Kidney (tissue), 14 donors: ENCODE measurements around the gene MSI2. TPM values are rescaled to one million over a fixed set of nuclear protein-coding genes. Genes with fewer than 3 reads are reported as not detected.

Experiments used
- DNase-seq, 5 donors: peaks; one replicate each; pipeline ENCODE4 v3.0.0-alpha.2; 2013 to 2020
- FAIRE-seq: peaks from 2 replicates; lab custom pipeline; 2012; peaks lifted over from hg19 to GRCh38; lab: Jason Lieb, UNC
- H3K27ac ChIP-seq, 2 donors: one replicate each; pipeline ENCODE4 v1.7.0; 2013; ENCODE audit warnings: low read depth in 2 of 2, low read length in 2 of 2, inconsistent platforms in 1 of 2
- H3K27me3 ChIP-seq: one replicate; pipeline ENCODE4 v1.7.1; 2013; ENCODE audit warnings: low read length, inconsistent platforms; ENCODE audit not compliant: control insufficient read depth, insufficient read depth
- H3K36me3 ChIP-seq, 3 donors: one replicate each; pipeline versions ENCODE4 v1.7.0 to v1.7.1; 2013; ENCODE audit warnings: low read length in 3 of 3, control low read depth in 1 of 3, inconsistent platforms in 1 of 3; ENCODE audit not compliant: insufficient read depth in 3 of 3, control insufficient read depth in 2 of 3
- H3K4me1 ChIP-seq, 3 donors: one replicate each; pipeline versions ENCODE4 v1.7.0 to v1.7.1; 2013; ENCODE audit warnings: low read length in 3 of 3, inconsistent platforms in 1 of 3, low read depth in 1 of 3; ENCODE audit not compliant: control insufficient read depth in 2 of 3, insufficient read depth in 2 of 3
- H3K4me3 ChIP-seq, 3 donors: one replicate each; pipeline versions ENCODE4 v1.7.0 to v1.8.1; 2013; ENCODE audit warnings: low read length in 3 of 3, control low read depth in 1 of 3, inconsistent platforms in 1 of 3
- H3K9ac ChIP-seq, 3 donors: one replicate each; pipeline versions ENCODE4 v1.7.0 to v1.7.1; 2013; ENCODE audit warnings: low read length in 3 of 3, control low read depth in 1 of 3, inconsistent platforms in 1 of 3
- H3K9me3 ChIP-seq, 3 donors: one replicate each; pipeline versions ENCODE4 v1.7.0 to v1.7.1; 2013; ENCODE audit warnings: low read length in 3 of 3, control low read depth in 1 of 3, inconsistent platforms in 1 of 3; ENCODE audit not compliant: control insufficient read depth in 2 of 3, insufficient read depth in 1 of 3
- CTCF ChIP-seq: IDR thresholded peaks from 3 replicates; pipeline ENCODE4 v1.5.1; 2012; ENCODE audit warnings: mild to moderate bottlenecking, moderate library complexity, borderline replicate concordance; ENCODE audit not compliant: insufficient read depth; ENCODE audit errors: extremely low read depth
- intact Hi-C: fragments of 100-400 bp; cut with DNase I; formaldehyde crosslinking; loops from one replicate; pipeline ENCODE4 v1.11.1; 2022
- polyA plus RNA-seq: library from polyadenylated mRNA; stranded (reverse); fragments of 350-450 nt; fragmentation: Illumina TruSeq; extraction: RNeasy Lipid Tissue Mini Kit (QIAGEN cat#74804); gene quantifications from one replicate; pipeline ENCODE4 v1.2.3, GENCODE V29; 2014; ENCODE audit warnings: low read depth, low replicate concordance; ENCODE audit not compliant: insufficient read depth
- total RNA-seq: library from RNA; stranded (reverse); fragmentation: NEBNext Ultra II Directional; extraction: Animal tissue kit (Norgen Biotek cat#: 25700); gene quantifications from one replicate; pipeline ENCODE4 v1.2.1, GENCODE V29; 2021
- donor health status: control.
- donor health status: control.
- donor health status: control.
- donor health status: control.
- donor health status: control.
- donor health status: DM: yes; HTN: yes; CAD: no.
- donor health status: Normal renal cell carcinoma (clear cell type).

MSI2 gene
- total and polyA plus RNA-seq, 2 donors from 2014 or later: 69.2 to 151 TPM

DNA sequence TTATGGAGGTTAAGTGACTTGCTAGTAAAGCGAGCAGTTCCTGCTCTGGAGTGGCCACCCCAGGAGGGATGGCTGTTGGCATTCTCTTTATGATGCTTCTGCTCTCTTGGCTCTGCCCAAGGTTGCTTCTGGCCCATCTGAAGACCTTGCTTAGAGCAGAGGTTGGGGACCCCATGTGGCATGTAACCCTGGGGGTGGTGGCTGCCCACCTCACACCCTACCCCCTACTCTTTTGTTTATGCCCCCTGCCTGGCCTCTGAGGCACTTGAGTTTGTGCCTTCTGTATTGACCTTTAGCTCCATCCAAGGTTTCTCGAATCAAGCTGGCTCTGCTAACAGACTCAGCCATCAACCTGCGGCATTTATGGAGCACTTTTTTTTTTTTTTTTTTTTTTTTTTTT is 214.6 kb downstream of the MSI2 start:
- H3K36me3 ChIP-seq: no peaks in the 10 kb centered on the region
- no peak overlapping the region for H3K4me3 ChIP-seq

DNA sequence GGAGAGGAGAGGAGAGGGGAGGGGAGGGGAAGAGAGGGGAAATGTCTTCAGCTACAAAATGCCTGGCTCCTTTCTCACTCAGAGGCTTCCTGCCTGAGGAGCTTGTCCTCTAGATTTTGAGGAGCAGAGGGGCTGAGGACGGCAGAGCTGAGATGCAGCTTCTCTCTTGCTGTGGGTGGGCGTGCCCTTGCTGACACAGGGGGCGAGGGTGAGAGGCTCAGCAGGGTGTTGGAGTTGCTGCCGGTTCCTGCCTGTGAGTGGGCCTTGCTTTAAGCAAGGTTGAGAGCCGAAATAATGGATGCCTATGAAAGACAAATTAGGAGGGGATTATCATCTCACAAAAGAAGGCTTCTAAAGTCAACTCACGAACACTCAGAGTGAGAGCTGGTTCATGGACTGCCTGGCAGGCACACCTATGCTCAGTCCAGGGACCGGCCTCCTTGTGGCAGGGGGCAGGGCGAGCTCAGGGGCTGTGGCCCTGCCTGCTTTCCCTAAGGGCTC is 215.6 kb downstream of the MSI2 start:
- FAIRE-seq: no peak
- intact Hi-C loops: no loop called here
- H3K27ac ChIP-seq: peak overlapping the region; percentile 34 to 55

More for the DNA sequence above, 214.6 kb downstream of the MSI2 start:
- no peak for TF ChIP-seq CTCF
- Histone ChIP-seq H3K9ac (no peak overlapping the region), H3K27me3 (no peaks in the 10 kb centered on the region), H3K27ac (no peak overlapping the region), H3K4me1 (peaks cover 5 to 24% (median 6%) of the 10 kb centered on the region in 3 donors), H3K9me3 (no peaks in the 10 kb centered on the region)
- intact Hi-C loops: no loop called here
- no peak for DNase-seq
- FAIRE-seq: no peak

DNA sequence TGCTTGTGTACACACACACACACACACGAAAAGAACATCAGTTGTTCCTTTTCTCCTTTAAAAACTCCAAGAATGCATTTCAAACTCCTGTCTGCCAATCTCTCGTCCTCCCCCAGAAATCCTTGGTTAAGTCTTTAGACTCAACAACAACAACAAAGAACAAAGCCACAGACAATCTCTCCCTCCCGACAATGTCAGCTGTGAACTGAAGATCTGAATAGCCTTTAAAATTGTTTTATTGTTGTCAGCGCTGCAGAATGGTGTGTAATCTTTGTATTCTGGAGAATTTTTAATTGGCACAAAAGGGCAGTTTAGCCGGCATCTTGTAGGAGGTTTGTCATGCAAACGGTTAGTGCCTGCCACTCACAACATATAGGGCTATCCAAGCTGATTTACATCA is 219.5 kb downstream of the MSI2 start:
- H3K9me3 ChIP-seq: no peaks in the 10 kb centered on the region
- no peak overlapping the region for H3K27ac ChIP-seq
- H3K9ac ChIP-seq: no peak overlapping the region
- FAIRE-seq (no peak), DNase-seq (peak in 1 of 5 donors; percentile 37)
- no peak overlapping the region for H3K4me3 ChIP-seq
- H3K36me3 ChIP-seq: no peaks in the 10 kb centered on the region
- H3K4me1 ChIP-seq: peaks cover 3 to 34% (median 25%) of the 10 kb centered on the region in 3 donors
- intact Hi-C loops: no loop called here
- H3K27me3 ChIP-seq: no peaks in the 10 kb centered on the region
- TF ChIP-seq CTCF: no peak

More for the DNA sequence above, 215.6 kb downstream of the MSI2 start:
- peak in 1 of 5 donors; percentile 74 for DNase-seq
- H3K9ac ChIP-seq: no peak overlapping the region
- TF ChIP-seq CTCF: no peak
- H3K4me1 ChIP-seq: peaks cover 5 to 24% (median 6%) of the 10 kb centered on the region in 3 donors
- H3K27me3 ChIP-seq: no peaks in the 10 kb centered on the region
- no peak overlapping the region for H3K4me3 ChIP-seq
- H3K9me3 ChIP-seq: no peaks in the 10 kb centered on the region
- H3K36me3 ChIP-seq: no peaks in the 10 kb centered on the region
